ENCODE measurements around the gene RAB8A. TPM values are rescaled to one million over a fixed set of nuclear protein-coding genes. Genes with fewer than 3 reads are reported as not detected.

RAB8A gene
- total RNA-seq (17.5 TPM), polyA plus RNA-seq (ENCODE audit: insufficient read depth in 1 of 8, insufficient read length in 8 of 8, low replicate concordance in 1 of 8) (10 to 100 TPM; 31.9 to 59.1 (median 42.5) TPM)
- long read RNA-seq, donor 1, transcript RAB8A-201 (8 exons, 2,827 nt) = major isoform, 5 of 5 reads
- long read RNA-seq, donor 1, partial matches to known transcripts = 0 of 5 reads
- long read RNA-seq, donor 1, other reads (novel, unspliced or antisense) = 0 of 5 reads
- long read RNA-seq, donor 2, partial matches to known transcripts = 0 of 1 reads
- long read RNA-seq, donor 2, other reads (novel, unspliced or antisense) = 0 of 1 reads
- long read RNA-seq, donor 3, transcript RAB8A-201 (8 exons, 2,827 nt) = major isoform, 15 of 15 reads
- long read RNA-seq, donor 3, partial matches to known transcripts = 0 of 15 reads
- long read RNA-seq, donor 3, other reads (novel, unspliced or antisense) = 0 of 15 reads
- long read RNA-seq, donor 4, partial matches to known transcripts = 0 of 4 reads
- long read RNA-seq, donor 4, other reads (novel, unspliced or antisense) = 0 of 4 reads
- long read RNA-seq, donor 5, transcript RAB8A-201 (8 exons, 2,827 nt) = major isoform, 33 of 33 reads
- long read RNA-seq, donor 5, partial matches to known transcripts = 0 of 33 reads
- long read RNA-seq, donor 5, other reads (novel, unspliced or antisense) = 0 of 33 reads
- long read RNA-seq, donor 6, transcript RAB8A-201 (8 exons, 2,827 nt) = major isoform, 21 of 22 reads
- long read RNA-seq, donor 6, partial matches to known transcripts = 0 of 22 reads
- long read RNA-seq, donor 6, other reads (novel, unspliced or antisense) = 0 of 22 reads
- long read RNA-seq, donor 7, transcript RAB8A-201 (8 exons, 2,827 nt) = major isoform, 19 of 21 reads
- long read RNA-seq, donor 7, partial matches to known transcripts = 0 of 21 reads
- long read RNA-seq, donor 7, other reads (novel, unspliced or antisense) = 0 of 21 reads
- long read RNA-seq, donor 8, transcript RAB8A-201 (8 exons, 2,827 nt) = major isoform, 11 of 24 reads
- long read RNA-seq, donor 8, partial matches to known transcripts = 12 of 24 reads
- long read RNA-seq, donor 8, other reads (novel, unspliced or antisense) = 0 of 24 reads
- long read RNA-seq, donor 9, transcript RAB8A-201 (8 exons, 2,827 nt) = major isoform, 16 of 16 reads
- long read RNA-seq, donor 9, partial matches to known transcripts = 0 of 16 reads
- long read RNA-seq, donor 9, other reads (novel, unspliced or antisense) = 0 of 16 reads
- long read RNA-seq, donor 10, transcript RAB8A-201 (8 exons, 2,827 nt) = major isoform, 19 of 36 reads
- long read RNA-seq, donor 10, partial matches to known transcripts = 16 of 36 reads
- long read RNA-seq, donor 10, other reads (novel, unspliced or antisense) = 0 of 36 reads
- long read RNA-seq, donor 11, transcript RAB8A-201 (8 exons, 2,827 nt) = major isoform, 13 of 15 reads
- long read RNA-seq, donor 11, partial matches to known transcripts = 0 of 15 reads
- long read RNA-seq, donor 11, other reads (novel, unspliced or antisense) = 0 of 15 reads

GRCh38 chr19:16111160-16111908 is at the start of gene RAB8A:
TSS of gene RAB8A (plus strand) at chr19:16111889. CDS start at chr19:16111902, 13 bp downstream.
- under 1% methylated on average over 74 of the region's 81 CpGs for WGBS (ENCODE audit: insufficient coverage)
- Histone ChIP-seq H3K36me3 (ENCODE audit: control insufficient read depth, insufficient read depth, low read length) (peaks cover 13% of the 10 kb centered on the region), H3K4me3 (ENCODE audit: low read length) (peak within 1 kb of the TSS; percentile 100), H3K27ac (ENCODE audit: low read length) (peak within 1 kb of the TSS; percentile 97), H3K9me3 (replicated peaks; ENCODE audit: control insufficient read depth, low read depth, low read length) (no peaks in the 10 kb centered on the region), H3K27me3 (ENCODE audit: control insufficient read depth, insufficient read depth, low read length) (no peaks in the 10 kb centered on the region), H3K4me1 (ENCODE audit: control insufficient read depth, insufficient read depth, low read length) (peaks cover 16% of the 10 kb centered on the region)
- peak; percentile 100 for DNase-seq

DNA sequence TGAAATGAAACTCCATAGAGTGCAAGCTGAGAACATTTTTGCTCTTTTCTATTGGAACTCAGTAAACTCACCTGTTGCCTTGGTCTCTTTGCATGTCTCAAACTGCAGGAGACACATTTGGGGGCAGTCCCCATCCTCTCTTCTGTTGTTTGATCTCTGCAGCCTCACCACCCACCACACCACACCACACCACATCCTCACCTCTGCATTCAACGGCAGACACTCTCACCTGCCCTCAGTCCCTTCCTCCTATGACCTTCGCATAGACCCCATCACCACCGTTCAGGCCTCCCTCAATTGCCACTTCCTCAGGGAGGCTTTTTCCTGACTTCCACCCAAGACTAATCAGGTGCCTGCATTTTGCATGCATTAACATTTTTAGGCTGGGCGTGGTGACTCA is 49.7 kb upstream of the RAB8A start:
- Histone ChIP-seq H3K36me3 (ENCODE audit: control insufficient read depth, insufficient read depth, low read length) (no peaks in the 10 kb centered on the region), H3K9me3 (replicated peaks; ENCODE audit: control insufficient read depth, low read depth, low read length) (peaks cover 2% of the 10 kb centered on the region), H3K4me1 (ENCODE audit: control insufficient read depth, insufficient read depth, low read length) (peaks cover 4% of the 10 kb centered on the region), H3K4me3 (ENCODE audit: low read length) (no peak overlapping the region), H3K27me3 (ENCODE audit: control insufficient read depth, insufficient read depth, low read length) (no peaks in the 10 kb centered on the region), H3K27ac (ENCODE audit: low read length) (no peak overlapping the region)
- 67% methylated on average over 3 of the region's 4 CpGs for WGBS (ENCODE audit: insufficient coverage)
- DNase-seq = no peak

- peak; percentile 41 for DNase-seq
- Histone ChIP-seq H3K27ac (ENCODE audit: low read length) (no peak overlapping the region), H3K4me1 (ENCODE audit: control insufficient read depth, insufficient read depth, low read length) (peaks cover 4% of the 10 kb centered on the region), H3K4me3 (ENCODE audit: low read length) (no peak overlapping the region), H3K36me3 (ENCODE audit: control insufficient read depth, insufficient read depth, low read length) (no peaks in the 10 kb centered on the region), H3K9me3 (replicated peaks; ENCODE audit: control insufficient read depth, low read depth, low read length) (peaks cover 2% of the 10 kb centered on the region), H3K27me3 (ENCODE audit: control insufficient read depth, insufficient read depth, low read length) (no peaks in the 10 kb centered on the region)
- 79% methylated on average over 2 of the region's 2 CpGs for WGBS (ENCODE audit: insufficient coverage)
Observed at GRCh38 chr19:16062789-16063188, 48.9 kb upstream of the RAB8A start.

- no peak overlapping the region for H3K27ac ChIP-seq (ENCODE audit: low read length)
Observed at GRCh38 chr19:16064209-16064889, 47.3 kb upstream of the RAB8A start.

DNA sequence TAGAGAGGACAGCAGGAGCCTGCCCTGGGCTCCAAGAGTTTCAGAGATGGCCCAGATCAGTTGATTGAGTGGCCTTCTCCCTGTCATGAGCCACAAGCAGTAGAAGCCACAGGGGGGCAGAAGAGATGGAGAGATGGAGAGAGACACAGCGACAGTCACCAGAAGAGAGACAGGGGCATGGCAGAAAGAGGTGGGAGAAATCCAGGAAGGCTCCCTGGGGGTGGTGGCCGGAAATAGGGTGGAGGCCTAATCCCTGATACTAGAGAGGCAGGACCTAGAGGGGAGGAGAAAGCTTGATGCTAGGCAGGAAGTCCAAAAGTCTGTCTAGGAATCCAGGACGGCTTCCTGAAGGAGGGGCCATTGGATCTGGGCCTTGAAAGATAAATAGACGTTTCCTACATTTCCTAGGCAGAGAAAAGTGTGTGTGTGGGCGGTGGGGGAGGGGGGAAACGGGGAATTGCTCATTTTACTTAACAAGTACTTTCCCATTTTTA is 45.0 kb upstream of the RAB8A start:
- H3K4me1 ChIP-seq (ENCODE audit: control insufficient read depth, insufficient read depth, low read length) = peaks cover 15% of the 10 kb centered on the region
- DNase-seq = peak; percentile 43
- no peak overlapping the region for H3K27ac ChIP-seq (ENCODE audit: low read length)
- H3K9me3 ChIP-seq (replicated peaks; ENCODE audit: control insufficient read depth, low read depth, low read length) = peaks cover 2% of the 10 kb centered on the region
- no peak overlapping the region for H3K4me3 ChIP-seq (ENCODE audit: low read length)
- H3K27me3 ChIP-seq (ENCODE audit: control insufficient read depth, insufficient read depth, low read length) = no peaks in the 10 kb centered on the region
- WGBS (ENCODE audit: insufficient coverage) = 63% methylated on average over 3 of the region's 6 CpGs
- H3K36me3 ChIP-seq (ENCODE audit: control insufficient read depth, insufficient read depth, low read length) = no peaks in the 10 kb centered on the region

More at GRCh38 chr19:16064209-16064889, 47.3 kb upstream of the RAB8A start:
- no peaks in the 10 kb centered on the region for H3K27me3 ChIP-seq (ENCODE audit: control insufficient read depth, insufficient read depth, low read length)
- peaks cover 2% of the 10 kb centered on the region for H3K9me3 ChIP-seq (replicated peaks; ENCODE audit: control insufficient read depth, low read depth, low read length)
- DNase-seq = no peak
- H3K36me3 ChIP-seq (ENCODE audit: control insufficient read depth, insufficient read depth, low read length) = no peaks in the 10 kb centered on the region
- H3K4me1 ChIP-seq (ENCODE audit: control insufficient read depth, insufficient read depth, low read length) = peaks cover 4% of the 10 kb centered on the region
- WGBS (ENCODE audit: insufficient coverage) = 75% methylated on average over 14 of the region's 16 CpGs
- no peak overlapping the region for H3K4me3 ChIP-seq (ENCODE audit: low read length)

GRCh38 chr19:16067205-16067938 is 44.3 kb upstream of the RAB8A start:
- Histone ChIP-seq H3K36me3 (ENCODE audit: control insufficient read depth, insufficient read depth, low read length) (no peaks in the 10 kb centered on the region), H3K4me1 (ENCODE audit: control insufficient read depth, insufficient read depth, low read length) (peaks cover 17% of the 10 kb centered on the region), H3K9me3 (replicated peaks; ENCODE audit: control insufficient read depth, low read depth, low read length) (peaks cover 2% of the 10 kb centered on the region), H3K27ac (ENCODE audit: low read length) (no peak overlapping the region), H3K27me3 (ENCODE audit: control insufficient read depth, insufficient read depth, low read length) (no peaks in the 10 kb centered on the region), H3K4me3 (ENCODE audit: low read length) (no peak overlapping the region)
- peak; percentile 36 for DNase-seq
- 75% methylated on average over 33 of the region's 40 CpGs for WGBS (ENCODE audit: insufficient coverage)

- Histone ChIP-seq H3K4me3 (ENCODE audit: low read length) (no peak overlapping the region), H3K27me3 (ENCODE audit: control insufficient read depth, insufficient read depth, low read length) (no peaks in the 10 kb centered on the region), H3K36me3 (ENCODE audit: control insufficient read depth, insufficient read depth, low read length) (no peaks in the 10 kb centered on the region), H3K27ac (ENCODE audit: low read length) (no peak overlapping the region), H3K9me3 (replicated peaks; ENCODE audit: control insufficient read depth, low read depth, low read length) (no peaks in the 10 kb centered on the region), H3K4me1 (ENCODE audit: control insufficient read depth, insufficient read depth, low read length) (peaks cover 17% of the 10 kb centered on the region)
- no peak for DNase-seq
- 87% methylated on average over 10 of the region's 10 CpGs for whole genome bisulfite sequencing (ENCODE audit: insufficient coverage)
Observed at GRCh38 chr19:16068696-16069259, 42.9 kb upstream of the RAB8A start.

DNA sequence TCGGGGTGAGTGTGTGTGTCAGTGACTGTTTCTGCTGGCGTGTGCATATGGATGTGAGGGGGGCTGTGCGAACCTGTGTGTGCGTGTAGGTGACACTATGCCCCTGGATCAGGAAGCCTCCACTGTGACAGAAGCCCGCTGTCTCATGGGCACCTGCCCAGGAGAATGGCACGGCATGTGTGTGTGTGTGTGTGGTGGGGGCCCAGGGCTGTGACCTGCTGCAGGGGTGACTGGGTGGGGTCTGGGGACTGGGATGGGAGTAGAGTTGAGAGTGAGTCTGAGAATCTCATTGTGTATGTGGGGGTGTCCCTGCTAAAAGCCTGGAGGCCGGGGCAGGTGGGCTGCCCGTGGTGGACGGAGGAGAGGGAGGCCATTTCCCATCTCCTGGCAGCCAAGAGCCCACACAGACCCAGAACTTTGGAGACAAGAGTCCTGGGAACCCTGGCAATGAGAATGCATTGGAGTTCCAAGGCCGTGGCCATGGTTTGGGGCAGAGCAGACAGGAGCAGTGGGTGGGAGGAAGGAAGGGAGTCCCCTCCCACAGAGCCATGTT is 41.8 kb upstream of the RAB8A start:
- no peaks in the 10 kb centered on the region for H3K36me3 ChIP-seq (ENCODE audit: control insufficient read depth, insufficient read depth, low read length)
- H3K4me1 ChIP-seq (ENCODE audit: control insufficient read depth, insufficient read depth, low read length) = peaks cover 13% of the 10 kb centered on the region
- no peaks in the 10 kb centered on the region for H3K9me3 ChIP-seq (replicated peaks; ENCODE audit: control insufficient read depth, low read depth, low read length)
- no peaks in the 10 kb centered on the region for H3K27me3 ChIP-seq (ENCODE audit: control insufficient read depth, insufficient read depth, low read length)
- WGBS (ENCODE audit: insufficient coverage) = 76% methylated on average over 10 of the region's 10 CpGs
- H3K27ac ChIP-seq (ENCODE audit: low read length) = peak overlapping the region; percentile 62
- DNase-seq = no peak
- no peak overlapping the region for H3K4me3 ChIP-seq (ENCODE audit: low read length)

Measured in muscle of leg (tissue), 16 donors.